Mesendoderm (in vitro differentiated cells): ENCODE data around the gene PCDHB6.
A peak's percentile ranks its signal among the peaks of the same experiment; 100 is the strongest.
"Not testable (repeated sequence)": the region's sequence is repeated elsewhere in the genome, so short reads cannot be mapped to it uniquely, and the experiment has no call there.

ENCODE experiments used
- DNase-seq: peaks from one replicate; pipeline ENCODE4 v3.0.0; 2013
- H2AK5ac ChIP-seq: 2 replicates; pipeline ENCODE4 v1.6.1; 2013; ENCODE audit warnings: low read length, inconsistent platforms
- H2BK120ac ChIP-seq: 2 replicates; pipeline ENCODE4 v1.6.1; 2013; ENCODE audit warnings: low read depth, mild to moderate bottlenecking, low read length, moderate library complexity, mixed read lengths
- H2BK15ac ChIP-seq: replicated peaks from 2 replicates; pipeline ENCODE4 v1.6.1; 2013; ENCODE audit warnings: low read depth, mild to moderate bottlenecking, moderate library complexity
- H2BK5ac ChIP-seq: 2 replicates; pipeline ENCODE4 v1.6.1; 2013; ENCODE audit warnings: low read length, inconsistent platforms
- H3K18ac ChIP-seq: 2 replicates; pipeline ENCODE4 v1.6.1; 2013; ENCODE audit warnings: mild to moderate bottlenecking, low read length, mixed read lengths
- H3K23ac ChIP-seq: one replicate; pipeline ENCODE4 v1.6.1; 2013; ENCODE audit warnings: low read length
- H3K27ac ChIP-seq: 2 replicates; pipeline ENCODE4 v1.5.1; 2013; ENCODE audit warnings: low read depth, mild to moderate bottlenecking, inconsistent platforms, low read length, moderate library complexity
- H3K27me3 ChIP-seq: 2 replicates; pipeline ENCODE4 v1.6.1; 2013; ENCODE audit warnings: low read length, control low read depth, mild to moderate bottlenecking, inconsistent platforms; ENCODE audit not compliant: insufficient read depth, poor library complexity
- H3K36me3 ChIP-seq: 2 replicates; pipeline ENCODE4 v1.6.1; 2013; ENCODE audit warnings: low read length, inconsistent platforms; ENCODE audit not compliant: control insufficient read depth, insufficient read depth
- H3K4ac ChIP-seq: one replicate; pipeline ENCODE4 v1.6.1; 2013; ENCODE audit warnings: low read depth, mild to moderate bottlenecking, low read length, moderate library complexity
- H3K4me1 ChIP-seq: 2 replicates; pipeline ENCODE4 v1.6.1; 2013; ENCODE audit warnings: low read depth, low read length, inconsistent platforms; ENCODE audit not compliant: control insufficient read depth
- H3K4me2 ChIP-seq: 2 replicates; pipeline ENCODE4 v1.6.1; 2013; ENCODE audit warnings: low read length
- H3K4me3 ChIP-seq: 2 replicates; pipeline ENCODE4 v1.5.1; 2013; ENCODE audit warnings: mild to moderate bottlenecking, low read length
- H3K56ac ChIP-seq: one replicate; pipeline ENCODE4 v1.6.1; 2013; ENCODE audit warnings: low read length
- H3K79me1 ChIP-seq: 2 replicates; pipeline ENCODE4 v1.6.1; 2013; ENCODE audit warnings: low read length, inconsistent platforms
- H3K79me2 ChIP-seq: 2 replicates; pipeline ENCODE4 v1.6.1; 2013; ENCODE audit warnings: mild to moderate bottlenecking, low read length; ENCODE audit not compliant: control insufficient read depth, insufficient read depth
- H3K9ac ChIP-seq: 2 replicates; pipeline ENCODE4 v1.6.1; 2013; ENCODE audit warnings: low read length, inconsistent platforms
- H4K5ac ChIP-seq: one replicate; pipeline ENCODE4 v1.6.1; 2013; ENCODE audit warnings: low read length
- H4K8ac ChIP-seq: one replicate; pipeline ENCODE4 v1.6.1; 2013; ENCODE audit warnings: low read depth, mild to moderate bottlenecking, control low read depth, low read length, moderate library complexity
- WGBS: extraction: QIAGEN DNeasy Blood & Tissue Kit; methylation state at CpG from one replicate; pipeline ENCODE4 v1.1.7; 2013; ENCODE audit warnings: low lambda C conversion rate, missing lambda C conversion rate; ENCODE audit not compliant: insufficient coverage; ENCODE audit errors: extremely low coverage; 5-methylcytosine and 5-hydroxymethylcytosine counted together

The PCDHB6 gene

GRCh38 chr5:141172381-141173204, 22.7 kb downstream of the PCDHB6 start, which contains the start of gene PCDHB7:
TSS of gene PCDHB7 (plus strand) at chr5:141172644. CDS start at chr5:141172836, 192 bp downstream.
- H2BK120ac ChIP-seq = no peak within 1 kb of the TSS
- no CpG with 5 or more reads among the region's 20 CpGs for whole genome bisulfite sequencing

GRCh38 chr5:141174291-141175104, 24.6 kb downstream of the PCDHB6 start:
- H3K4me3 ChIP-seq, H3K18ac ChIP-seq, H2AK5ac ChIP-seq, H3K9ac ChIP-seq, H3K79me2 ChIP-seq, H3K36me3 ChIP-seq, H4K8ac ChIP-seq, H3K23ac ChIP-seq, DNase-seq, H3K27ac ChIP-seq, H3K27me3 ChIP-seq, H3K4ac ChIP-seq, H4K5ac ChIP-seq, H2BK120ac ChIP-seq, H2BK15ac ChIP-seq, H2BK5ac ChIP-seq, H3K4me2 ChIP-seq, H3K79me1 ChIP-seq, H3K56ac ChIP-seq, H3K4me1 ChIP-seq: not testable (repeated sequence)
- WGBS = no CpG with 5 or more reads among the region's 79 CpGs

More at GRCh38 chr5:141172381-141173204, 22.7 kb downstream of the PCDHB6 start, which contains the start of gene PCDHB7:
- H3K18ac ChIP-seq = no peak within 1 kb of the TSS
- H3K36me3 ChIP-seq = no peaks in the 10 kb centered on the region
- no peak within 1 kb of the TSS for H2BK15ac ChIP-seq
- no peaks in the 10 kb centered on the region for H3K27me3 ChIP-seq
- H3K4ac ChIP-seq = no peak within 1 kb of the TSS
- no peak within 1 kb of the TSS for H3K56ac ChIP-seq
- H4K8ac ChIP-seq = peak within 1 kb of the TSS; percentile 56
- H3K79me2 ChIP-seq = no peaks in the 10 kb centered on the region
- H3K4me1 ChIP-seq = no peaks in the 10 kb centered on the region
- no peak within 1 kb of the TSS for H3K27ac ChIP-seq
- no peak within 1 kb of the TSS for H2AK5ac ChIP-seq
- H3K9ac ChIP-seq = no peak within 1 kb of the TSS
- DNase-seq = peak; percentile 66
- no peak within 1 kb of the TSS for H3K4me3 ChIP-seq
- H2BK5ac ChIP-seq = no peak within 1 kb of the TSS
- H3K79me1 ChIP-seq = no peaks in the 10 kb centered on the region
- H3K23ac ChIP-seq = no peak within 1 kb of the TSS
- no peak within 1 kb of the TSS for H3K4me2 ChIP-seq
- H4K5ac ChIP-seq = no peak within 1 kb of the TSS

GRCh38 chr5:141175933-141176332, 26.1 kb downstream of the PCDHB6 start:
- no peak overlapping the region for H3K56ac ChIP-seq
- no peak overlapping the region for H2BK120ac ChIP-seq
- no peaks in the 10 kb centered on the region for H3K27me3 ChIP-seq

GRCh38 chr5:141177577-141178191, 27.8 kb downstream of the PCDHB6 start, which contains the start of gene PCDHB8:
TSS of gene PCDHB8 (plus strand) at chr5:141177790. CDS start at chr5:141178035, 245 bp downstream.
- H2BK15ac ChIP-seq, H3K4me2 ChIP-seq, H3K56ac ChIP-seq, H2BK5ac ChIP-seq, H3K9ac ChIP-seq, H3K79me1 ChIP-seq, H3K23ac ChIP-seq, H4K5ac ChIP-seq, H3K4me1 ChIP-seq, H3K18ac ChIP-seq, H2BK120ac ChIP-seq, H3K4me3 ChIP-seq, H4K8ac ChIP-seq, H3K27me3 ChIP-seq, H3K4ac ChIP-seq, H3K79me2 ChIP-seq, H3K27ac ChIP-seq, H2AK5ac ChIP-seq, H3K36me3 ChIP-seq: not testable (repeated sequence)
- no CpG with 5 or more reads among the region's 18 CpGs for WGBS
- DNase-seq = peak; percentile 77

More at GRCh38 chr5:141175933-141176332, 26.1 kb downstream of the PCDHB6 start:
- no peak overlapping the region for H2BK15ac ChIP-seq
- H4K8ac ChIP-seq = no peak overlapping the region
- H3K9ac ChIP-seq = no peak overlapping the region
- H3K23ac ChIP-seq = no peak overlapping the region
- no peaks in the 10 kb centered on the region for H3K36me3 ChIP-seq
- no peaks in the 10 kb centered on the region for H3K79me1 ChIP-seq
- no peak overlapping the region for H2BK5ac ChIP-seq
- no peak overlapping the region for H3K27ac ChIP-seq
- H3K4ac ChIP-seq = no peak overlapping the region
- no peak for DNase-seq
- no peak overlapping the region for H4K5ac ChIP-seq
- no CpG with 5 or more reads among the region's 1 CpG for WGBS
- H3K4me3 ChIP-seq = no peak overlapping the region
- H3K4me1 ChIP-seq = no peaks in the 10 kb centered on the region
- H3K18ac ChIP-seq = no peak overlapping the region
- no peaks in the 10 kb centered on the region for H3K79me2 ChIP-seq
- no peak overlapping the region for H2AK5ac ChIP-seq
- H3K4me2 ChIP-seq = no peak overlapping the region

- not testable (repeated sequence) for H3K27ac ChIP-seq, H4K5ac ChIP-seq, H3K4me3 ChIP-seq, H2BK5ac ChIP-seq, H3K18ac ChIP-seq, H3K27me3 ChIP-seq, H2BK120ac ChIP-seq, H3K4me1 ChIP-seq, H2BK15ac ChIP-seq, H2AK5ac ChIP-seq, H3K4ac ChIP-seq, H3K79me1 ChIP-seq, H3K36me3 ChIP-seq, H3K4me2 ChIP-seq, DNase-seq, H3K9ac ChIP-seq, H3K23ac ChIP-seq, H3K79me2 ChIP-seq, H3K56ac ChIP-seq, H4K8ac ChIP-seq
- WGBS = no CpG with 5 or more reads among the region's 39 CpGs
Observed at GRCh38 chr5:141179371-141179770, 29.5 kb downstream of the PCDHB6 start.
